K562 (cell line): ENCODE results near the gene AIFM3. TPM values are rescaled to one million over a fixed set of nuclear protein-coding genes. Genes with fewer than 3 reads are reported as not detected.

Experiments used
- ARID2 ChIP-seq: fragments of 450-650 bp; IDR thresholded peaks from 2 replicates; pipeline ENCODE4 v1.6.1; 2017; ENCODE audit warnings: antibody characterized with exemption, mild to moderate bottlenecking
- DIDO1 ChIP-seq: fragments of 450-650 bp; IDR thresholded peaks from 2 replicates; pipeline ENCODE4 v1.6.1; 2016; ENCODE audit warnings: low read depth, missing biosample characterization, missing genetic modification characterization
- KDM1A ChIP-seq, 2 experiments: fragments of 450-650 bp; IDR thresholded peaks; 2 replicates each; pipeline ENCODE4 v1.6.1; 2016; ENCODE audit warnings: mild to moderate bottlenecking in 2 of 2
- MTA3 ChIP-seq: fragments of 450-650 bp; formaldehyde crosslinking; IDR thresholded peaks from 2 replicates; pipeline ENCODE4 v1.6.1; 2017; ENCODE audit warnings: mild to moderate bottlenecking, borderline replicate concordance
- PHF20 ChIP-seq: fragments of 450-650 bp; IDR thresholded peaks from 2 replicates; pipeline ENCODE4 v1.6.1; 2018; ENCODE audit not compliant: partially characterized antibody
- PRMT5 ChIP-seq: sonication (generic); formaldehyde crosslinking; IDR thresholded peaks from 2 replicates; pipeline ENCODE4 v1.5.0; 2020; ENCODE audit warnings: missing genetic modification reagents
- RAD21 ChIP-seq, 2 experiments: fragments of 250-450 bp in 1 of 2; fragments of 450-650 bp in 1 of 2; sonication (Bioruptor Pico) in 1 of 2; formaldehyde crosslinking in 1 of 2; IDR thresholded peaks in 1 of 2; conservative IDR thresholded peaks in 1 of 2; 2 replicates each; pipeline versions ENCODE4 v1.4.0 to v1.8.0; 2020 to 2022; ENCODE audit warnings: mild to moderate bottlenecking in 2 of 2, moderate library complexity in 1 of 2
- SRSF3 ChIP-seq: fragments of 200-400 bp; formaldehyde crosslinking; IDR thresholded peaks from 2 replicates; pipeline ENCODE4 v1.6.1; 2016; ENCODE audit warnings: mild to moderate bottlenecking, low read length, moderate library complexity; ENCODE audit not compliant: insufficient read depth
- YY1 ChIP-seq, 3 experiments: IDR thresholded peaks; 2 replicates each; pipeline ENCODE4 v1.6.1; 2011; ENCODE audit warnings: low read length in 2 of 3, mild to moderate bottlenecking in 2 of 3, moderate library complexity in 2 of 3, borderline replicate concordance in 1 of 3, control low read depth in 1 of 3, low read depth in 1 of 3; ENCODE audit not compliant: insufficient read depth in 3 of 3, insufficient replicate concordance in 2 of 3, control insufficient read depth in 1 of 3, insufficient read length in 1 of 3; ENCODE audit errors: extremely low read depth in 1 of 3
- ZBTB7A ChIP-seq: IDR thresholded peaks from 2 replicates; pipeline ENCODE4 v1.6.1; 2011; ENCODE audit warnings: low read depth, mild to moderate bottlenecking, low read length, moderate library complexity, borderline replicate concordance; ENCODE audit not compliant: control insufficient read depth
- ZNF282 ChIP-seq: sonication (generic); formaldehyde crosslinking; IDR thresholded peaks from 2 replicates; pipeline ENCODE4 v1.8.1; 2023; ENCODE audit warnings: missing genetic modification reagents
- ZNF740 ChIP-seq, 3 experiments: fragments of 200-800 bp in 1 of 3; sonication (Bioruptor generic) in 1 of 3; sonication (generic) in 1 of 3; formaldehyde crosslinking in 1 of 3; IDR thresholded peaks; 2 replicates each; pipeline versions ENCODE4 v1.6.1 to v1.8.0; 2016 to 2022; ENCODE audit warnings: mild to moderate bottlenecking in 2 of 3, missing compliant biosample characterization in 2 of 3, missing genetic modification characterization in 2 of 3, missing genetic modification reagents in 1 of 3
- polyA plus RNA-seq, 8 experiments: library from polyadenylated mRNA; depleted of rRNA in 4 of 8; stranded (reverse) in 5 of 8; unstranded in 3 of 8; fragments of >200 nt; fragmentation: Nextera tagmentation in 2 of 8; fragmentation: Illumina TruSeq in 1 of 8; extraction: Ambion mirVana in 2 of 8; extraction: Trizol in 1 of 8; gene quantifications; 2 replicates each; pipeline versions ENCODE4 v1.2.1 to v1.2.3, GENCODE V29; 2011 to 2014; ENCODE audit warnings: inconsistent platforms in 1 of 8, missing spikeins in 1 of 8
- total RNA-seq, 7 experiments: library from RNA; depleted of rRNA in 6 of 7; stranded (reverse); fragments of >200 nt in 6 of 7; fragmentation: Illumina TruSeq in 2 of 7; extraction: Trizol in 2 of 7; gene quantifications; 2 replicates each; pipeline versions ENCODE4 v1.2.1 to v1.2.3, GENCODE V29; 2011 to 2021; ENCODE audit warnings: low replicate concordance in 1 of 7
- TF ChIP-seq, protein P1 (sequence below): fragments of 250-450 bp; sonication (Bioruptor Pico); IDR thresholded peaks from 2 replicates; pipeline ENCODE4 v1.9.0; 2021; ENCODE audit warnings: mild to moderate bottlenecking, inconsistent platforms
- TF ChIP-seq, protein P2 (sequence below): IDR thresholded peaks from 2 replicates; pipeline ENCODE4 v1.6.1; 2011; ENCODE audit warnings: borderline replicate concordance, low read depth, mild to moderate bottlenecking, moderate library complexity, low read length; ENCODE audit not compliant: insufficient read depth, poor library complexity, severe bottlenecking
- TF ChIP-seq, protein P3 (sequence below), 2 experiments: fragments of 450-650 bp; conservative IDR thresholded peaks; 2 replicates each; pipeline ENCODE4 v1.6.1; 2017; ENCODE audit warnings: mild to moderate bottlenecking in 2 of 2, moderate library complexity in 2 of 2

The AIFM3 gene
- total and polyA plus RNA-seq, 9 of the 15 experiments (the other 6 are each of a cell fraction or from before 2014, with no cell fraction given): 0.03 to 0.20 (median 0.07) TPM; not detected in 1

DNA sequence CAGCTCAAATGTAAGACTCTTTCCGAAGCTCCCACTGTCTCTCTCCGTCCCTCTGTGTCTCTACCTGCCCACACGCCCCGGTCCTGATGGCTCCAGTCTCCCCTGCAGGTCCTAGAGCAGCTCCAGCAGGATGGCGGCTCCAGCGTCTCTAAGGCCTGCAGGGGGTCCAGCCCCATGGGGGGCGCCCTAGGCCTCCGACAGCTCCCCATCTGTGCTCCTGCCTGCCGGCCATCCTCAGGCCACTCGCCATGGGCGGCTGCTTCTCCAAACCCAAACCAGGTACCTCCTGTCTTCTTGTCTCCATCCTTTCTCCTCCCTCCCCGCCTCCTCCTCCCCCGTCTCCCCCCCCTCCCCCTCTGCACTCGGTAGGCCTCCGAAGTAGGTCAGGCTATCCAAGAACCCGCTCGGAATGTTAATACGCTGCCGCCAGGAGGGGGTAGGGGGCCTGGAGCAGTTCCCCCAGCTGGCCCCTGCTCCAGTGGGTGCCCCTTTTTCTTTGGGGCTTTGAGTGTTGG, 699 bp downstream of the AIFM3 start (continued):
- TF ChIP-seq, protein P1, sequence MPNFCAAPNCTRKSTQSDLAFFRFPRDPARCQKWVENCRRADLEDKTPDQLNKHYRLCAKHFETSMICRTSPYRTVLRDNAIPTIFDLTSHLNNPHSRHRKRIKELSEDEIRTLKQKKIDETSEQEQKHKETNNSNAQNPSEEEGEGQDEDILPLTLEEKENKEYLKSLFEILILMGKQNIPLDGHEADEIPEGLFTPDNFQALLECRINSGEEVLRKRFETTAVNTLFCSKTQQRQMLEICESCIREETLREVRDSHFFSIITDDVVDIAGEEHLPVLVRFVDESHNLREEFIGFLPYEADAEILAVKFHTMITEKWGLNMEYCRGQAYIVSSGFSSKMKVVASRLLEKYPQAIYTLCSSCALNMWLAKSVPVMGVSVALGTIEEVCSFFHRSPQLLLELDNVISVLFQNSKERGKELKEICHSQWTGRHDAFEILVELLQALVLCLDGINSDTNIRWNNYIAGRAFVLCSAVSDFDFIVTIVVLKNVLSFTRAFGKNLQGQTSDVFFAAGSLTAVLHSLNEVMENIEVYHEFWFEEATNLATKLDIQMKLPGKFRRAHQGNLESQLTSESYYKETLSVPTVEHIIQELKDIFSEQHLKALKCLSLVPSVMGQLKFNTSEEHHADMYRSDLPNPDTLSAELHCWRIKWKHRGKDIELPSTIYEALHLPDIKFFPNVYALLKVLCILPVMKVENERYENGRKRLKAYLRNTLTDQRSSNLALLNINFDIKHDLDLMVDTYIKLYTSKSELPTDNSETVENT (CRISPR knock-in tag): 0 out of 2 replicates have a peak, but pooled peaks have one; percentile 31
- no peak for TF ChIP-seq ZNF282 (CRISPR knock-in tag)
- peak; percentile 70; the same call in 1 of the 2 replicates for TF ChIP-seq ZBTB7A
- no peak for TF ChIP-seq ARID2
- TF ChIP-seq YY1 (IDR thresholded peaks at IDR 0.05; ENCODE audit: borderline replicate concordance in 1 of 3, control insufficient read depth in 1 of 3, extremely low read depth in 1 of 3, insufficient read depth in 3 of 3, insufficient read length in 1 of 3, insufficient replicate concordance in 2 of 3, low read depth in 1 of 3, low read length in 2 of 3): peak in 1 of 3 experiments; percentile 23
- peak in 1 of 2 experiments; percentile 23; a peak in 1 of 4 replicates for TF ChIP-seq RAD21 (CRISPR knock-in tag; conservative IDR thresholded peaks at IDR 0.05 in 1 of 2, IDR thresholded peaks at IDR 0.05 in 1 of 2)
- TF ChIP-seq, protein P2, sequence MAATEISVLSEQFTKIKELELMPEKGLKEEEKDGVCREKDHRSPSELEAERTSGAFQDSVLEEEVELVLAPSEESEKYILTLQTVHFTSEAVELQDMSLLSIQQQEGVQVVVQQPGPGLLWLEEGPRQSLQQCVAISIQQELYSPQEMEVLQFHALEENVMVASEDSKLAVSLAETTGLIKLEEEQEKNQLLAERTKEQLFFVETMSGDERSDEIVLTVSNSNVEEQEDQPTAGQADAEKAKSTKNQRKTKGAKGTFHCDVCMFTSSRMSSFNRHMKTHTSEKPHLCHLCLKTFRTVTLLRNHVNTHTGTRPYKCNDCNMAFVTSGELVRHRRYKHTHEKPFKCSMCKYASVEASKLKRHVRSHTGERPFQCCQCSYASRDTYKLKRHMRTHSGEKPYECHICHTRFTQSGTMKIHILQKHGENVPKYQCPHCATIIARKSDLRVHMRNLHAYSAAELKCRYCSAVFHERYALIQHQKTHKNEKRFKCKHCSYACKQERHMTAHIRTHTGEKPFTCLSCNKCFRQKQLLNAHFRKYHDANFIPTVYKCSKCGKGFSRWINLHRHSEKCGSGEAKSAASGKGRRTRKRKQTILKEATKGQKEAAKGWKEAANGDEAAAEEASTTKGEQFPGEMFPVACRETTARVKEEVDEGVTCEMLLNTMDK: peak; percentile 29
- no peak for TF ChIP-seq PHF20
- TF ChIP-seq PRMT5 (CRISPR knock-in tag): 0 out of 2 replicates have a peak, but pooled peaks have one; percentile 50
- no peak; the same call in 1 of the 2 replicates for TF ChIP-seq MTA3
- TF ChIP-seq SRSF3: no peak
- 0 out of 2 replicates have a peak, but pooled peaks have one; percentile 32 for TF ChIP-seq DIDO1
- TF ChIP-seq ZNF740 (CRISPR knock-in tag; IDR thresholded peaks at IDR 0.05): no peak
- TF ChIP-seq ZNF740 (tag; IDR thresholded peaks at IDR 0.05): 0 out of 4 replicates have a peak, but pooled peaks of 1 of the 2 experiments have one; percentile 62
- TF ChIP-seq KDM1A (IDR thresholded peaks at IDR 0.05): peak in 1 of 2 experiments; percentile 69; a peak in 1 of 4 replicates
- TF ChIP-seq, protein P3, sequence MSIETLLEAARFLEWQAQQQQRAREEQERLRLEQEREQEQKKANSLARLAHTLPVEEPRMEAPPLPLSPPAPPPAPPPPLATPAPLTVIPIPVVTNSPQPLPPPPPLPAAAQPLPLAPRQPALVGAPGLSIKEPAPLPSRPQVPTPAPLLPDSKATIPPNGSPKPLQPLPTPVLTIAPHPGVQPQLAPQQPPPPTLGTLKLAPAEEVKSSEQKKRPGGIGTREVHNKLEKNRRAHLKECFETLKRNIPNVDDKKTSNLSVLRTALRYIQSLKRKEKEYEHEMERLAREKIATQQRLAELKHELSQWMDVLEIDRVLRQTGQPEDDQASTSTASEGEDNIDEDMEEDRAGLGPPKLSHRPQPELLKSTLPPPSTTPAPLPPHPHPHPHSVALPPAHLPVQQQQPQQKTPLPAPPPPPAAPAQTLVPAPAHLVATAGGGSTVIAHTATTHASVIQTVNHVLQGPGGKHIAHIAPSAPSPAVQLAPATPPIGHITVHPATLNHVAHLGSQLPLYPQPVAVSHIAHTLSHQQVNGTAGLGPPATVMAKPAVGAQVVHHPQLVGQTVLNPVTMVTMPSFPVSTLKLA (conservative IDR thresholded peaks at IDR 0.05): no peak
- TF ChIP-seq, all 486 proteins: peak for 15
